NCI-H2227 (cell line): ENCODE results near the gene KMT2D.

ENCODE experiments used
- DNase-seq: peaks from one replicate; lab custom pipeline; 2025; ENCODE audit not compliant: unreplicated experiment; lab: John Stamatoyannopoulos, UW

Gene KMT2D

GRCh38 chr12:49020441-49020840, 40.2 kb downstream of the KMT2D start:
- DNase-seq, result no peak

- peak; percentile 28 for DNase-seq
Observed at GRCh38 chr12:49019443-49020324, 40.9 kb downstream of the KMT2D start.

GRCh38 chr12:49019120-49019430, 41.5 kb downstream of the KMT2D start:
- DNase-seq, result no peak

GRCh38 chr12:49018261-49019119, 42.1 kb downstream of the KMT2D start, which contains the start of gene PRKAG1:
PRKAG1 (minus strand) TSS chr12:49018776; CDS start chr12:49018740, 36 bp downstream.
- peak; percentile 95 for DNase-seq

GRCh38 chr12:49017891-49018260, 42.7 kb downstream of the KMT2D start:
- DNase-seq, result peak; percentile 49

GRCh38 chr12:49015196-49015595, 45.4 kb downstream of the KMT2D start:
- DNase-seq, result no peak

- no peak for DNase-seq
Observed at GRCh38 chr12:49014547-49014946, 46.0 kb downstream of the KMT2D start.

GRCh38 chr12:49013428-49013827, 47.2 kb downstream of the KMT2D start:
- DNase-seq, result no peak

- DNase-seq, result no peak
Observed at GRCh38 chr12:49012739-49013138, 47.9 kb downstream of the KMT2D start.
